H1 (cell line): Measurements from ENCODE around the gene PHLPP1. TPM values are rescaled to one million over a fixed set of nuclear protein-coding genes. Genes with fewer than 3 reads are reported as not detected.

Experiments used
- CTCF ChIA-PET: fragments of 300-600 bp; sonication (Branson Sonifier 250); formaldehyde crosslinking; loops from one replicate; lab custom pipeline; 2021; ENCODE audit not compliant: partially characterized antibody; lab: Charles Lee
- POLR2A ChIA-PET: fragments of 300-600 bp; sonication (Branson Sonifier 250); formaldehyde crosslinking; loops from one replicate; lab custom pipeline; 2021; ENCODE audit warnings: inconsistent platforms; ENCODE audit not compliant: partially characterized antibody; lab: Charles Lee
- DNase-seq, 2 experiments: peaks; one replicate each; pipeline versions ENCODE4 v3.0.0 to v3.0.0-alpha.2; 2010 to 2022; ENCODE audit warnings: low spot score in 2 of 2, low read depth in 1 of 2, mixed read lengths in 1 of 2
- FAIRE-seq: peaks from 2 replicates; lab custom pipeline; 2011; peaks lifted over from hg19 to GRCh38; lab: Jason Lieb, UNC
- H2AFZ ChIP-seq: 2 replicates; pipeline ENCODE4 v1.8.1; 2012; ENCODE audit warnings: low read length, inconsistent platforms
- H2AK5ac ChIP-seq: 2 replicates; pipeline ENCODE4 v1.6.1; 2013; ENCODE audit warnings: low read depth, low read length
- H2BK120ac ChIP-seq: replicated peaks from 2 replicates; pipeline ENCODE3; 2013; ENCODE audit warnings: low read depth, low read length, inconsistent platforms
- H2BK12ac ChIP-seq: 2 replicates; pipeline ENCODE4 v1.6.1; 2013; ENCODE audit warnings: low read depth, low read length
- H2BK15ac ChIP-seq: 2 replicates; pipeline ENCODE4 v1.6.1; 2013; ENCODE audit warnings: low read length
- H2BK20ac ChIP-seq: 2 replicates; pipeline ENCODE4 v1.6.1; 2013; ENCODE audit warnings: low read length
- H2BK5ac ChIP-seq: 2 replicates; pipeline ENCODE4 v1.6.1; 2013; ENCODE audit warnings: low read depth, low read length
- H3K14ac ChIP-seq: 2 replicates; pipeline ENCODE4 v1.6.1; 2013; ENCODE audit warnings: inconsistent platforms; ENCODE audit not compliant: insufficient read length
- H3K18ac ChIP-seq: 2 replicates; pipeline ENCODE4 v1.6.1; 2013; ENCODE audit warnings: low read length; ENCODE audit errors: extremely low read depth
- H3K23ac ChIP-seq: 2 replicates; pipeline ENCODE4 v1.6.1; 2013; ENCODE audit warnings: inconsistent platforms; ENCODE audit not compliant: insufficient read length
- H3K23me2 ChIP-seq: 2 replicates; pipeline ENCODE4 v1.6.1; 2013; ENCODE audit warnings: low read depth, low read length
- H3K27ac ChIP-seq: 2 replicates; pipeline ENCODE4 v1.6.1; 2011; ENCODE audit warnings: low read depth, low read length, inconsistent platforms
- H3K27me3 ChIP-seq, 4 experiments: replicated peaks in 1 of 4; 1 replicate in 1 of 4; 2 replicates in 3 of 4; pipeline versions ENCODE4 v1.6.1 to v1.8.1; 2011 to 2013; ENCODE audit warnings: low read length in 3 of 4, mild to moderate bottlenecking in 3 of 4, inconsistent platforms in 2 of 4, mixed read lengths in 2 of 4, moderate library complexity in 1 of 4; ENCODE audit not compliant: control insufficient read depth in 3 of 4, insufficient read depth in 3 of 4; ENCODE audit errors: extremely low read depth in 1 of 4
- H3K36me3 ChIP-seq, 4 experiments: 2 replicates each; pipeline versions ENCODE4 v1.6.1 to v1.8.1; 2011 to 2013; ENCODE audit warnings: mild to moderate bottlenecking in 4 of 4, low read length in 3 of 4, moderate library complexity in 2 of 4, control low read depth in 1 of 4, inconsistent platforms in 1 of 4; ENCODE audit not compliant: insufficient read depth in 4 of 4, control insufficient read depth in 2 of 4
- H3K4ac ChIP-seq: replicated peaks from 2 replicates; pipeline ENCODE3; 2013; ENCODE audit warnings: low read length, low read depth, mixed read lengths, inconsistent platforms; ENCODE audit not compliant: insufficient read length
- H3K4me1 ChIP-seq, 4 experiments: replicated peaks in 1 of 4; 1 replicate in 1 of 4; 2 replicates in 3 of 4; pipeline versions ENCODE4 v1.6.1 to v1.8.1; 2011 to 2013; ENCODE audit warnings: low read length in 3 of 4, inconsistent platforms in 2 of 4, mixed read lengths in 1 of 4; ENCODE audit not compliant: insufficient read depth in 4 of 4, control insufficient read depth in 3 of 4
- H3K4me2 ChIP-seq, 2 experiments: 2 replicates each; pipeline versions ENCODE4 v1.6.1 to v1.8.1; 2011 to 2013; ENCODE audit warnings: low read depth in 2 of 2, low read length in 2 of 2, control low read depth in 1 of 2, inconsistent platforms in 1 of 2, mild to moderate bottlenecking in 1 of 2; ENCODE audit not compliant: insufficient read depth in 1 of 2
- H3K4me3 ChIP-seq, 4 experiments: fragments of 200-600, 300-600 bp in 1 of 4; sonication (generic), shearing (Covaris generic), sonication (Bioruptor Twin) in 1 of 4; 2 replicates each; pipeline versions ENCODE4 v1.5.1 to v1.8.1; 2011 to 2016; ENCODE audit warnings: low read length in 4 of 4, low read depth in 3 of 4, control low read depth in 2 of 4, inconsistent platforms in 2 of 4, mild to moderate bottlenecking in 2 of 4, mixed read lengths in 1 of 4, moderate library complexity in 1 of 4; ENCODE audit not compliant: insufficient read depth in 2 of 4; ENCODE audit errors: extremely low read depth in 1 of 4
- H3K56ac ChIP-seq: replicated peaks from 2 replicates; pipeline ENCODE3; 2013; ENCODE audit warnings: low read depth, mild to moderate bottlenecking, mixed read lengths, low read length, inconsistent platforms; ENCODE audit not compliant: insufficient read length
- H3K79me1 ChIP-seq: 2 replicates; pipeline ENCODE4 v1.6.1; 2013; ENCODE audit warnings: low read depth, low read length, control low read depth
- H3K79me2 ChIP-seq, 2 experiments: 2 replicates each; pipeline versions ENCODE4 v1.6.1 to v1.8.1; 2012 to 2013; ENCODE audit warnings: low read length in 2 of 2, mild to moderate bottlenecking in 2 of 2, inconsistent platforms in 1 of 2; ENCODE audit not compliant: insufficient read depth in 2 of 2, control insufficient read depth in 1 of 2
- H3K9ac ChIP-seq, 4 experiments: replicated peaks in 1 of 4; 1 replicate in 1 of 4; 2 replicates in 3 of 4; pipeline versions ENCODE4 v1.6.1 to v1.8.1; 2011 to 2013; ENCODE audit warnings: low read depth in 3 of 4, low read length in 3 of 4, control low read depth in 2 of 4, mild to moderate bottlenecking in 2 of 4, moderate library complexity in 2 of 4, inconsistent platforms in 1 of 4; ENCODE audit errors: extremely low read depth in 1 of 4
- H3K9me3 ChIP-seq, 2 experiments: 2 replicates each; pipeline versions ENCODE4 v1.6.1 to v1.8.1; 2012 to 2013; ENCODE audit warnings: mild to moderate bottlenecking in 2 of 2, moderate library complexity in 2 of 2, control low read depth in 1 of 2, inconsistent platforms in 1 of 2, low read depth in 1 of 2, low read length in 1 of 2, mixed read lengths in 1 of 2; ENCODE audit not compliant: insufficient read depth in 2 of 2
- H4K20me1 ChIP-seq, 2 experiments: replicated peaks in 1 of 2; 2 replicates each; pipeline versions ENCODE3 to v1.8.1; 2011 to 2013; ENCODE audit warnings: inconsistent platforms in 2 of 2, low read length in 2 of 2, mild to moderate bottlenecking in 1 of 2; ENCODE audit not compliant: insufficient read depth in 2 of 2, control insufficient read depth in 1 of 2
- H4K5ac ChIP-seq: 2 replicates; pipeline ENCODE4 v1.6.1; 2013; ENCODE audit warnings: low read length, low read depth, mixed read lengths, inconsistent platforms; ENCODE audit not compliant: insufficient read length
- H4K8ac ChIP-seq: 2 replicates; pipeline ENCODE4 v1.8.0; 2013; ENCODE audit warnings: mild to moderate bottlenecking, moderate library complexity, low read length, inconsistent platforms; ENCODE audit not compliant: insufficient read depth; ENCODE audit errors: extremely low read depth
- H4K91ac ChIP-seq: replicated peaks from 2 replicates; pipeline ENCODE3; 2013; ENCODE audit warnings: low read length, mixed read lengths, inconsistent platforms; ENCODE audit not compliant: insufficient read length
- ASH2L ChIP-seq: fragments of 200-600, 300-600 bp; sonication (generic); IDR thresholded peaks from one replicate; pipeline ENCODE4 v1.7.1; 2017; ENCODE audit warnings: low read length
- CHD1 ChIP-seq: IDR thresholded peaks from 2 replicates; pipeline ENCODE4 v1.6.1; 2012; ENCODE audit warnings: low read depth, low read length, improper control_type of control experiment
- GABPA ChIP-seq: IDR thresholded peaks from 2 replicates; pipeline ENCODE4 v1.6.1; 2011; ENCODE audit warnings: mild to moderate bottlenecking, low read length, moderate library complexity, borderline replicate concordance; ENCODE audit not compliant: insufficient read depth
- HDAC2 ChIP-seq, 2 experiments: fragments of 300-600 bp in 1 of 2; sonication (generic) in 1 of 2; IDR thresholded peaks; 2 replicates each; pipeline ENCODE4 v1.6.1; 2011 to 2012; ENCODE audit warnings: low read depth in 2 of 2, low read length in 2 of 2, mild to moderate bottlenecking in 2 of 2, moderate library complexity in 2 of 2, borderline replicate concordance in 1 of 2, inconsistent platforms in 1 of 2
- JUN ChIP-seq: IDR thresholded peaks from 2 replicates; pipeline ENCODE4 v1.6.1; 2011; ENCODE audit warnings: low read depth, mild to moderate bottlenecking, improper control_type of control experiment, low read length
- POLR2A ChIP-seq, 2 experiments: IDR thresholded peaks; 1 replicate in 1 of 2; 2 replicates in 1 of 2; pipeline ENCODE4 v1.6.1; 2011; ENCODE audit warnings: low read depth in 2 of 2, low read length in 2 of 2, mild to moderate bottlenecking in 2 of 2; ENCODE audit errors: control extremely low read depth in 1 of 2
- RFX5 ChIP-seq: IDR thresholded peaks from 2 replicates; pipeline ENCODE4 v1.6.1; 2011; ENCODE audit warnings: low read depth, low read length, improper control_type of control experiment, borderline replicate concordance
- RXRA ChIP-seq: IDR thresholded peaks from 2 replicates; pipeline ENCODE4 v1.6.1; 2011; ENCODE audit warnings: low read depth, mild to moderate bottlenecking, low read length, moderate library complexity; ENCODE audit not compliant: insufficient read depth
- SP2 ChIP-seq: IDR thresholded peaks from 2 replicates; pipeline ENCODE4 v1.6.1; 2012; ENCODE audit warnings: mild to moderate bottlenecking, low read length, inconsistent platforms
- TBP ChIP-seq: IDR thresholded peaks from 2 replicates; pipeline ENCODE4 v1.6.1; 2011; ENCODE audit warnings: low read depth, low read length, improper control_type of control experiment
- WGBS, 2 experiments: shearing (Covaris generic) in 1 of 2; methylation state at CpG; one replicate each; pipeline versions ENCODE4 v1.1.6 to v1.1.7; 2013 to 2015; ENCODE audit warnings: low lambda C conversion rate in 2 of 2, mixed read lengths in 2 of 2, inconsistent platforms in 1 of 2, low coverage in 1 of 2, missing lambda C conversion rate in 1 of 2; ENCODE audit not compliant: insufficient replicate concordance in 2 of 2, insufficient coverage in 1 of 2, insufficient read length in 1 of 2; ENCODE audit errors: extremely low coverage in 1 of 2, missing lambda C conversion rate in 1 of 2; 5-methylcytosine and 5-hydroxymethylcytosine counted together
- polyA plus RNA-seq, 7 experiments: library from polyadenylated mRNA; depleted of rRNA in 3 of 7; stranded (reverse) in 5 of 7; unstranded in 2 of 7; fragments of >200 nt in 5 of 7; fragments of 200-250 nt in 2 of 7; gene quantifications; 1 replicate in 5 of 7; 2 replicates in 1 of 7; 4 replicates in 1 of 7; pipeline versions ENCODE4 v1.2.1 to v1.2.3, GENCODE V29; 2011 to 2013; ENCODE audit warnings: missing spikeins in 2 of 7, mixed read lengths in 2 of 7
- total RNA-seq: library from RNA; stranded (reverse); fragmentation: NEBNext Ultra II Directional; extraction: Animal tissue kit (Norgen Biotek cat#: 25700); gene quantifications from 2 replicates; pipeline ENCODE4 v1.2.1, GENCODE V29; 2021
- TF ChIP-seq, protein P1 (sequence below): IDR thresholded peaks from 2 replicates; pipeline ENCODE4 v1.6.1; 2011; ENCODE audit warnings: low read depth, mild to moderate bottlenecking, low read length; ENCODE audit not compliant: insufficient read depth

Gene PHLPP1
- total and polyA plus RNA-seq, 2 of the 8 experiments (the other 6 are each of a cell fraction or from before 2014, with no cell fraction given) = 28.0 to 66.3 TPM

DNA sequence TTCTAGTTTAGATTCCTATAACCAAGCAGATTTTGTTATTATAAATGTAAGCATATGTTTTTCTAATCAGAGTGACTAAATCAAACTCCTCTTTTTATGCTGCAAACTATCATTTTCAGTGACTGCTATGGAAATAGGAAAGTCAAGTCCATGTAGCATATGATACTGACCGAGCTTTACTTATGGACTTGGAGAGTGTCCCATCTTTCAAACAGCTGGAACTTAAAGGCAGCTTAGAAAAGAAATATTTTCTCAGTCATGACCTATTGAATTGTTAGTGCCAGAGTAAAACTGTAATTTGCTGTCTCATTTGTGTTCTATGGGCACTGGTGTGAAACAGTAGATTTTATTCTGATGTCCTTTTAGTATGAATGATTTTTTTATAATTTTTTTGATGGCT, 76.7 kb downstream of the PHLPP1 start:
- no peaks in the 10 kb centered on the region for H3K27me3 ChIP-seq
- H4K91ac ChIP-seq = no peak overlapping the region
- no peak overlapping the region for H2BK15ac ChIP-seq
- no peak overlapping the region for H3K4ac ChIP-seq
- peaks cover 12 to 14% of the 10 kb centered on the region in 2 experiments for H4K20me1 ChIP-seq
- FAIRE-seq (no peak), DNase-seq (no peak)
- peaks cover 3% of the 10 kb centered on the region; the same call in 1 of the 2 replicates for H3K79me1 ChIP-seq
- H3K14ac ChIP-seq = no peak overlapping the region
- H4K8ac ChIP-seq = no peak overlapping the region
- H2BK5ac ChIP-seq = no peak overlapping the region
- TF ChIP-seq RXRA (no peak), SP2 (no peak), POLR2A (IDR thresholded peaks at IDR 0.05; ENCODE audit: control extremely low read depth in 1 of 2, low read depth in 2 of 2, low read length in 2 of 2) (no peak), ASH2L (no peak), GABPA (no peak), RFX5 (no peak), TBP (no peak), CHD1 (no peak), JUN (no peak), HDAC2 (IDR thresholded peaks at IDR 0.05; ENCODE audit: borderline replicate concordance in 1 of 2, low read depth in 2 of 2, low read length in 2 of 2) (no peak)
- TF ChIP-seq, protein P1, sequence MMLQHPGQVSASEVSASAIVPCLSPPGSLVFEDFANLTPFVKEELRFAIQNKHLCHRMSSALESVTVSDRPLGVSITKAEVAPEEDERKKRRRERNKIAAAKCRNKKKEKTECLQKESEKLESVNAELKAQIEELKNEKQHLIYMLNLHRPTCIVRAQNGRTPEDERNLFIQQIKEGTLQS = no peak
- no peaks in the 10 kb centered on the region for H3K36me3 ChIP-seq
- no peak overlapping the region for H3K27ac ChIP-seq
- H3K4me3 ChIP-seq = no peak overlapping the region
- no peak overlapping the region for H2AK5ac ChIP-seq
- no peak overlapping the region for H2BK120ac ChIP-seq
- no peak overlapping the region for H3K9ac ChIP-seq
- H3K56ac ChIP-seq = no peak overlapping the region
- no peak overlapping the region for H2BK20ac ChIP-seq
- no peak overlapping the region for H3K4me2 ChIP-seq
- H2BK12ac ChIP-seq = no peak overlapping the region
- no peaks in the 10 kb centered on the region; the same call in 1 of the 2 replicates for H3K23me2 ChIP-seq
- no peak overlapping the region for H3K23ac ChIP-seq
- no peaks in the 10 kb centered on the region for H3K9me3 ChIP-seq
- ChIA-PET POLR2A (no interaction called here), CTCF (interaction anchor here (0.6 to 3.5 kb wide), 2 partner anchors 9 to 232 kb away, joined by 3 to 13 read pairs; no protein-coding TSS in a partner anchor)
- H4K5ac ChIP-seq = no peak overlapping the region
- 86% methylated on average over 1 of the region's 1 CpG; no CpG with 5 or more reads in 1 of the 2 experiments for WGBS, 2 experiments
- peaks cover 5 to 30% (median 22%) of the 10 kb centered on the region in 4 experiments; a peak in 6 of 7 replicates for H3K4me1 ChIP-seq
- no peak overlapping the region for H2AFZ ChIP-seq
- no peak overlapping the region; the same call in 1 of the 2 replicates for H3K18ac ChIP-seq
- peaks cover 6 to 99% of the 10 kb centered on the region in 2 experiments; a peak in 3 of 4 replicates for H3K79me2 ChIP-seq
